Neural cell (in vitro differentiated cells): ENCODE results near the gene CPVL. TPM values are rescaled to one million over a fixed set of nuclear protein-coding genes. Genes with fewer than 3 reads are reported as not detected.
A peak's percentile ranks its signal among the peaks of the same experiment; 100 is the strongest.

Experiments
- H2AFZ ChIP-seq: fragments of 200-600, 300-800 bp; sonication (generic), shearing (Covaris generic); 2 replicates; pipeline ENCODE4 v1.6.0; 2014; ENCODE audit warnings: low read depth, mild to moderate bottlenecking, antibody characterized with exemption, low read length, moderate library complexity
- H3F3A ChIP-seq: fragments of 200-600 bp; shearing (Covaris generic); 2 replicates; pipeline ENCODE4 v1.6.1; 2016; ENCODE audit warnings: mild to moderate bottlenecking, moderate library complexity, mixed read lengths, antibody characterized with exemption, low read length; ENCODE audit not compliant: insufficient read depth, poor library complexity, severe bottlenecking
- H3K27ac ChIP-seq: fragments of 200-600, 300-800 bp; sonication (generic), shearing (Covaris generic); 2 replicates; pipeline ENCODE4 v1.5.1; 2014; ENCODE audit warnings: mild to moderate bottlenecking, low read length, moderate library complexity
- H3K27me3 ChIP-seq: fragments of 300-800, 200-600 bp; sonication (generic), shearing (Covaris generic); 2 replicates; pipeline ENCODE4 v1.6.0; 2014; ENCODE audit warnings: mild to moderate bottlenecking, low read depth, low read length, moderate library complexity; ENCODE audit not compliant: insufficient read depth
- H3K36me3 ChIP-seq: fragments of 300-800, 200-600 bp; sonication (generic), shearing (Covaris generic); 2 replicates; pipeline ENCODE4 v1.5.1; 2014; ENCODE audit warnings: mild to moderate bottlenecking, antibody characterized with exemption, low read length, moderate library complexity; ENCODE audit not compliant: insufficient read depth
- H3K4me2 ChIP-seq: fragments of 300-800, 200-600 bp; sonication (generic), shearing (Covaris generic); 2 replicates; pipeline ENCODE4 v1.6.0; 2014; ENCODE audit warnings: mild to moderate bottlenecking, low read length
- H3K4me3 ChIP-seq: fragments of 300-800, 200-600 bp; sonication (generic), shearing (Covaris generic); 2 replicates; pipeline ENCODE4 v1.5.1; 2014; ENCODE audit warnings: mild to moderate bottlenecking, low read length, moderate library complexity
- H3K79me2 ChIP-seq: fragments of 200-600 bp; shearing (Covaris generic); replicated peaks from 2 replicates; pipeline ENCODE4 v1.6.0; 2014; ENCODE audit warnings: mild to moderate bottlenecking, low read length, moderate library complexity; ENCODE audit not compliant: insufficient read depth
- H3K9ac ChIP-seq: fragments of 300-800, 200-600 bp; sonication (generic), shearing (Covaris generic); 2 replicates; pipeline ENCODE4 v1.6.1; 2016; ENCODE audit warnings: mild to moderate bottlenecking, low read length, mixed read lengths
- H3K9me2 ChIP-seq: fragments of 200-600 bp; shearing (Covaris generic); 2 replicates; pipeline ENCODE4 v1.6.1; 2016; ENCODE audit warnings: mild to moderate bottlenecking, low read length, mixed read lengths; ENCODE audit not compliant: insufficient read depth
- H3K9me3 ChIP-seq: fragments of 200-600, 300-800 bp; sonication (generic), shearing (Covaris generic); 2 replicates; pipeline ENCODE4 v1.6.1; 2016; ENCODE audit warnings: mild to moderate bottlenecking, mixed run types, low read length, moderate library complexity, mixed read lengths
- H4K20me1 ChIP-seq: fragments of 200-600 bp; shearing (Covaris generic); 2 replicates; pipeline ENCODE4 v1.6.1; 2016; ENCODE audit warnings: mild to moderate bottlenecking, mixed run types; ENCODE audit not compliant: insufficient read depth
- CTCF ChIP-seq: fragments of 450-650 bp; IDR thresholded peaks from 2 replicates; pipeline ENCODE4 v1.5.1; 2014; ENCODE audit warnings: antibody characterized with exemption, mild to moderate bottlenecking, moderate library complexity; ENCODE audit not compliant: poor library complexity, severe bottlenecking
- EP300 ChIP-seq: fragments of 450-650 bp; conservative IDR thresholded peaks from 2 replicates; pipeline ENCODE4 v1.6.1; 2014; ENCODE audit warnings: antibody characterized with exemption, mild to moderate bottlenecking, moderate library complexity; ENCODE audit not compliant: poor library complexity, severe bottlenecking
- EZH2 ChIP-seq: fragments of 200-600, 300-800 bp; shearing (Covaris generic), sonication (generic); IDR thresholded peaks from 2 replicates; pipeline ENCODE4 v1.6.1; 2014; ENCODE audit warnings: antibody characterized with exemption, low read length, borderline replicate concordance, mild to moderate bottlenecking; ENCODE audit not compliant: insufficient read depth, poor library complexity, severe bottlenecking
- MXI1 ChIP-seq: fragments of 450-650 bp; conservative IDR thresholded peaks from 2 replicates; pipeline ENCODE4 v1.6.1; 2014; ENCODE audit warnings: antibody characterized with exemption, mild to moderate bottlenecking; ENCODE audit not compliant: poor library complexity, severe bottlenecking
- POLR2AphosphoS5 ChIP-seq: IDR thresholded peaks from 2 replicates; pipeline ENCODE4 v1.6.1; 2012
- RAD21 ChIP-seq: fragments of 450-650 bp; conservative IDR thresholded peaks from 2 replicates; pipeline ENCODE4 v1.6.1; 2014; ENCODE audit warnings: antibody characterized with exemption, mild to moderate bottlenecking, moderate library complexity
- REST ChIP-seq: IDR thresholded peaks from 2 replicates; pipeline ENCODE4 v1.6.1; 2012; ENCODE audit warnings: borderline replicate concordance
- SMC3 ChIP-seq: fragments of 450-650 bp; conservative IDR thresholded peaks from 2 replicates; pipeline ENCODE4 v1.6.1; 2014; ENCODE audit warnings: antibody characterized with exemption, mild to moderate bottlenecking, moderate library complexity; ENCODE audit not compliant: poor library complexity
- TAF1 ChIP-seq: IDR thresholded peaks from 2 replicates; pipeline ENCODE4 v1.6.1; 2012; ENCODE audit warnings: low read depth
- polyA plus RNA-seq: library from polyadenylated mRNA; depleted of rRNA; stranded (reverse); fragments of >200 nt; gene quantifications from 2 replicates; pipeline ENCODE4 v1.2.3, GENCODE V29; 2014

The CPVL gene
- polyA plus RNA-seq, 1 donor from 2014 or later, result 13.0 TPM

- Histone ChIP-seq H3K79me2 (peaks cover 60% of the 10 kb centered on the region), H3K27ac (peak overlapping the region; percentile 97), H3F3A (peaks cover 16% of the 10 kb centered on the region), H3K9ac (peak overlapping the region; percentile 98), H4K20me1 (no peaks in the 10 kb centered on the region), H3K9me2 (no peaks in the 10 kb centered on the region), H3K4me3 (peak overlapping the region; percentile 87), H3K9me3 (no peaks in the 10 kb centered on the region), H3K36me3 (no peaks in the 10 kb centered on the region), H3K27me3 (no peaks in the 10 kb centered on the region), H3K4me2 (no peak overlapping the region), H2AFZ (peak overlapping the region; percentile 29)
- TF ChIP-seq MXI1 (no peak), SMC3 (no peak), REST (no peak), EP300 (no peak), CTCF (no peak), POLR2AphosphoS5 (no peak)
These were observed 47.9 kb upstream of the CPVL start for GRCh38 chr7:29194206-29194593.

GRCh38 chr7:29193316-29194205 lies 47.2 kb upstream of the CPVL start:
- Histone ChIP-seq H4K20me1 (no peaks in the 10 kb centered on the region), H3K27me3 (no peaks in the 10 kb centered on the region), H3K9me3 (no peaks in the 10 kb centered on the region), H3K27ac (peak overlapping the region; percentile 97), H3K4me3 (peak overlapping the region; percentile 87), H3K79me2 (peaks cover 54% of the 10 kb centered on the region), H3K36me3 (no peaks in the 10 kb centered on the region), H2AFZ (peak overlapping the region; percentile 29), H3K9ac (peak overlapping the region; percentile 98), H3K4me2 (peak overlapping the region; percentile 94), H3K9me2 (no peaks in the 10 kb centered on the region), H3F3A (peaks cover 18% of the 10 kb centered on the region)
- TF ChIP-seq EP300, result no peak
- peak; percentile 92 for TF ChIP-seq REST
- no peak for TF ChIP-seq EZH2
- no peak for TF ChIP-seq MXI1
- TF ChIP-seq SMC3, result no peak
- peak; percentile 16 for TF ChIP-seq POLR2AphosphoS5
- TF ChIP-seq RAD21, result peak; percentile 13
- TF ChIP-seq CTCF, result no peak
- peak; percentile 70 for TF ChIP-seq TAF1
